Tibial nerve (tissue), 3 donors: ENCODE data around the gene DOCK1.

Experiments
- POLR2A ChIP-seq, 2 donors: fragments of 450-650 bp; IDR thresholded peaks; one replicate each; pipeline ENCODE4 v1.6.1; 2017; ENCODE audit warnings: antibody characterized with exemption in 2 of 2, mild to moderate bottlenecking in 2 of 2, moderate library complexity in 2 of 2
- TF ChIP-seq, protein P1 (sequence below), 5 experiments: fragments of 200-600 bp in 3 of 5; fragments of 450-650 bp in 2 of 5; sonication (generic) in 3 of 5; IDR thresholded peaks; one replicate each; pipeline ENCODE4 v1.5.1; 2016 to 2019; ENCODE audit warnings: antibody characterized with exemption in 5 of 5, mild to moderate bottlenecking in 3 of 5, moderate library complexity in 2 of 5

DNA sequence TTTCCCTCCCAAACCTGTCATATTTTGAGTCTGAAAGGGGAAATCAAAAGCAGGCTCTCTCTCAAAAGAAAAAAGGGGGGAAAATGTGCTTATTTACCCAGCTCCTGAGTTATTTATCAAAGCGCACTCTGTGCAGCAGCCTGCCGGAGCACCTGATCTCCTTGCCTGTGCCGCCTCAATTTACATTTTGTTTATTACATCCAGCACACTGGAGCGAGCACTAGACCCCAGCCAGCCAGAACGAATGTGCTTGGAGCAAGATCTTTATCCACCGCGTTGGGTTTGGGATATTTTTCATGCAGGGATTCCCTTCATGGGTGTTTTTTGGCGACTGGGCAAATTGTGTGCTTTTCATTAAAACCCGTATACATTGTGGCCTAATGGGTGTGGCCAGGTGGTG lies 453.1 kb downstream of the DOCK1 start:
- no peak for TF ChIP-seq POLR2A (IDR thresholded peaks at IDR 0.05)
- TF ChIP-seq, protein P1, sequence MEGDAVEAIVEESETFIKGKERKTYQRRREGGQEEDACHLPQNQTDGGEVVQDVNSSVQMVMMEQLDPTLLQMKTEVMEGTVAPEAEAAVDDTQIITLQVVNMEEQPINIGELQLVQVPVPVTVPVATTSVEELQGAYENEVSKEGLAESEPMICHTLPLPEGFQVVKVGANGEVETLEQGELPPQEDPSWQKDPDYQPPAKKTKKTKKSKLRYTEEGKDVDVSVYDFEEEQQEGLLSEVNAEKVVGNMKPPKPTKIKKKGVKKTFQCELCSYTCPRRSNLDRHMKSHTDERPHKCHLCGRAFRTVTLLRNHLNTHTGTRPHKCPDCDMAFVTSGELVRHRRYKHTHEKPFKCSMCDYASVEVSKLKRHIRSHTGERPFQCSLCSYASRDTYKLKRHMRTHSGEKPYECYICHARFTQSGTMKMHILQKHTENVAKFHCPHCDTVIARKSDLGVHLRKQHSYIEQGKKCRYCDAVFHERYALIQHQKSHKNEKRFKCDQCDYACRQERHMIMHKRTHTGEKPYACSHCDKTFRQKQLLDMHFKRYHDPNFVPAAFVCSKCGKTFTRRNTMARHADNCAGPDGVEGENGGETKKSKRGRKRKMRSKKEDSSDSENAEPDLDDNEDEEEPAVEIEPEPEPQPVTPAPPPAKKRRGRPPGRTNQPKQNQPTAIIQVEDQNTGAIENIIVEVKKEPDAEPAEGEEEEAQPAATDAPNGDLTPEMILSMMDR (IDR thresholded peaks at IDR 0.05): no peak
